HG03558 (cell line): Measurements from ENCODE around the gene CD180.

Experiments
- ATAC-seq: cut with Tn5 transposase; IDR thresholded peaks from one replicate; pipeline ENCODE4 v1.9.1; 2021; ENCODE audit warnings: moderate number of reproducible peaks; ENCODE audit not compliant: unreplicated experiment; ENCODE audit errors: extremely low read depth

Gene CD180

DNA sequence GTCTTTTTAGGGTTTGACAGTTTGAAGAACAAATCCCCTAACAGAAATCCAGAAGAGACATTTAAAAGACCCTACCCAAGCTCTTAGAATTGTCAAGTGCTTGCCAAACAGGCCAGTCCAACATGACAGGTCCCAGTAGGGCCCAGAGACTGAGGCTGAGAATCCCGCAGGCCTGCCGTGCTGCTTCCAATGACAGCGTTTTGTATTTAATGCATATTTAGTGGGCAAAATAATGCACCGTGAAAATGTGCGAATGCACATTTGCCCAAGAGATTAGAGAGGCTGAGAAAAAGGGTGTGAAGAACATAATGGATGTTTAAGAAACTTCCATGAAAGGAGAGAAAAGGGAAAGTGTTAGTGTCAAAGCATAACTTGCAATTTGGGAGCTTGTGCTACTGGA lies 57.6 kb downstream of the CD180 start:
- ATAC-seq, result no peak

GRCh38 chr5:67135381-67135984 lies 61.1 kb downstream of the CD180 start:
- ATAC-seq, result no peak

DNA sequence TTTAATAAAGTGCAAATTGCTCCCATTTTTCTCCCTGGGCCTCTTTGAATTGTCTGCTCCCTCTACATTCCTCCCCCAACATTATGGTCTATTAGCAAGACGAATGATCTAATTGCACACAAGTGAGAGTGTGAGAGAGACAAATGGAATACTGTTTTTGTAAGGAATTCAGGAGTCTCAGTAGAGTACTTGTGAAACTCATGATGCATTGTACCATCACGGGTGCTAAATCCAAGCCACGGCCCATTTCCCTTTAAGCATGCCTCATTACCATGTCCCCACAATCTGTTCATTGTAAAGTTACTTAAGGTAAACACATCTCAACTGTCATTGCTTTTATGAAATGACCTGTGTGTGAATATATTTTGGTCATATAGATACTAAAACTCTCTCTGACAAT lies 62.8 kb downstream of the CD180 start:
- ATAC-seq, result no peak

- ATAC-seq, result no peak
These were observed 63.4 kb downstream of the CD180 start for GRCh38 chr5:67133217-67133616.

DNA sequence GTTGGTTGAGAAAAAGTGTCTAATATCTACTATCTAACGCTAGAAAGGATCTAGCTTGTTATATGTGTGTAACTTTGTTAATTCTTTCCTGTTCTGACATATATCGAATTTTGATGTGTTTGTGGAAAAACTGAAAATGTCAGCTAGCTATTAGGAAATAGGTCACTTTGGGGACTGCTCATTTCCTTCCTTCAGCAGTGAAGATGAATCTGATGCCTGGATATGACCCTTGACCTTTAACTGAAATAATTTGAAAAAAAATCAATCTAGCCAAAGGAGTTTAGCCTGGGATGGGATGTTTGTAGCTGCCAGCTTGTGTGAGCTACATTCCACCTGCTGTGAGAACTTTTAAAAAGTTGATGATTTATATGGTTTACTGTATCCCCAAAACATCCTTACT lies 66.8 kb downstream of the CD180 start:
- no peak for ATAC-seq
